ENCODE data around the gene NALCN.

The NALCN gene

DNA sequence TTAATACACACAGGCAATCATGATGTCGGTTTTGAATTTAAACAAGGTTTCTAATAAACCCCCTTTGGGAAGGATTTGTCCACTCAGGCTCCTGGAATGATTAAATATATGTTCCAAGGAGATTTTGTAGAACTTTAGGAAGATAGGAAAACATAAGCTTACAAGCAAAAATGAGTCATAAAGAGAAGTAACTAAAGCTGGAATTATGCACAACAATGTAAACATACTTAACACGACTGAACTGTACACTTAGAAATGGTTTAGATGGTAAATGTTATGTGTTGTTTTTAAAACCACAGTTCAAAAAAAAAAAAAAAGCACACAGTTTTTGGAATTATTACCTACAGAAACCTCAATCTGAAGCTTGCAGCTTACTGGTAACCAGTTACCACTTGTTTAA lies 304.4 kb downstream of the NALCN start:
- DNase-seq = no peak

DNA sequence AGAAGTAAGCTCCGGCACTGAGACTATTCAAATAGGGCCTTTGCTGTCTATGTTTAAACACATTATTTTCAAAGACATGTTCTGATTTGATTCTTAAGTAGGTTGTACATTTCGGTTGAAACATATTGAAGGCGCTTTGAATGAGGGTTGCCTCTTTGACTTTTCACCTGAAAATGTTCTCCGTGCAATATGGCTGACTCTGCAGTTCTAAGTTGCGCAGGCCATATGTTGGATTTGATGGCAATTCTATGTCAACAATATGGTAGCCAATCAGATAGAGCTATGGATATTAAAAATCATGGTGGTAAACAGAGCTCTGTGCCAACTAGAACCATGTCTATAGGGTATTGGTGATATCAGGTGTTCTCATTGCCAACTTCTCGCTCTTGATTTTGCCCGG lies 307.3 kb downstream of the NALCN start:
- DNase-seq = no peak

DNA sequence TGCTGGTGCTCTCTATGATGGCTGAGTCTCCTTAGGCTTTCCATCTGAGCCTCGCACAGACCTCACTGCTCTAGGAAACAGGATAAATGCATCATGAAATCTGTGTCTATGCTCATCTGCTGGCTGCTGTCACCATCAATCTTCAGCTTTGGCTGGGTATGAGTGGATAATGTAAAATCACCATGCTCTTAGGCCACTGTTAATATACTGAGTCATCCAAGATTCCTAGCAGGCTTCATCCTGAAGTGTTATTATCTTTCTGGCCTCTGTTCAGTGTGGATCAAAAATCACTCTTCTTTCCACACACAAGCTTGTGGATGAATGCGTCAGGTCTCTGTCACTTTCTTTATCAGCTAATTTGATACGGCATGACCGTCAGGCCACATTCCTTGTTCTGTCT lies 317.4 kb downstream of the NALCN start:
- no peak for DNase-seq

DNA sequence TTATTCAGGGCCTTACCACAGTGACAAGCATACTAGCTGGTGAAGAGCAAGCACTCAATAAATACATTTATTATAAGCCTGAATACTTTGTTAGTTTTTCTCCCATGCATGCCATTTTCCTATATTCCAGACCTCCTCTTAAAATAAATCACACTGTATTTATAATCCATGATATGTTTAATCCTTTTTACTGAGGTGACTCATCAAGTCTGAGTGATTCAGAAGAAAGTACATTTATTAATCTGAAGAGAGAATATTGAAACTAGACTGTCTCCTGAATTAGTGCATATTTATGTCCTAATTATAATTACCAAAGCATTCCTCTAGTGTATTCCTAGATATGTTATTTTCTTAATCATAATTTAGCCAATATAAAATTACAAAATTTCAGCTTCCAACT lies 323.3 kb downstream of the NALCN start:
- DNase-seq = no peak

DNA sequence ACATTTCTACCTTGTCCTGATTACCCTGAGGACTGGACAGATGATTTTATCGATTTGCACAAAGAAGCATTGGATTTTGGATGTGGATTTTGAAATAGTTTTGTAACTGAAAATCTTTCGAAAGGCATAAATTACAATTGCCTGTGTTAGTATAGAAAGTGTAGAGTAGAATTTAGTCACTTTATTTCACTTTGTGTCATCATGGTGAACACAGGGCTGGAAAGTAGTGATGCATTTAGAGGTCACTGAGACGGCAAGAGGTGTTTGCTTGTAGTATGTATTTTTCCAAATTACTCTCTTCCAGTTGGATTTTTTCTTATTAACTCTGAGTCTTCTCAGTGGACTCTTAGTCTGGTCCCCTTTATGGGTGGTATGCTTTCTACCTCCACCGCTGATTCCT lies 326.0 kb downstream of the NALCN start:
- no peak for DNase-seq

DNA sequence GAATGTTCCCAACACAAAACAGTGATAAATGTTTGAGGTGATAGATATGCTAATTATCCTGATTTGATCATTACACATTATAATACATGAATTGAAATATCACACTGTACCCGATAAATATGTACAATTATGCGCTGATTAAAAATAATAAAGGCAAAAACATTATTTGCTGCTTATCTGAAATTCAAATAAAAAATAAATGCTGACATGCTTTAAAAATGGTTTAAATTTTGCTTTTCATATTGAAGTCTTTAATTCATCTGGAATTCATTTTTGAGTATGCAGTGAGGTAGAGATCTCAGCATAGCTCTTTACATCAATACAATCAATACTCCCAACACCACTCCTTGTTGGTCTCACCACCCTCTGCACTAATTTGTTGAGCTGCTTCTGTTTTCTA lies 330.8 kb downstream of the NALCN start:
- DNase-seq = no peak

DNA sequence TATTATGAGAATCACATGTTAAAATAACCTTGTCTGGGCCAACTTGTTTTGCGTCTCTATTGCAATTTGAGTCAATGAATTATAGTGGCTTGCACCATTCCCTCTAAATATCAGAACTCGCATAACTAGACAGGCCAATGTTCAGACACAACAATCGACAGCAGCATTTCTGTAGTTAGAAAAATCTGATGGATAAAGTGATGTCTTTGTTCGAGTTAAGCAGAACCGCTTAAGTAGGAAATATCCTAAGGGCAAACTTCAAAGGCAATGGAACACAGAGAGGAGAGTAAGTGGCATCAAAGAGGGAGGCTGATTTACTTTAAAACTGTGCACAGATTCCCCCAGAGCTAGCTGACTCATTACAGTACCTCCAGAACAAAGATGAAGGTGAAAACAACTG lies 333.9 kb downstream of the NALCN start:
- no peak for DNase-seq

DNA sequence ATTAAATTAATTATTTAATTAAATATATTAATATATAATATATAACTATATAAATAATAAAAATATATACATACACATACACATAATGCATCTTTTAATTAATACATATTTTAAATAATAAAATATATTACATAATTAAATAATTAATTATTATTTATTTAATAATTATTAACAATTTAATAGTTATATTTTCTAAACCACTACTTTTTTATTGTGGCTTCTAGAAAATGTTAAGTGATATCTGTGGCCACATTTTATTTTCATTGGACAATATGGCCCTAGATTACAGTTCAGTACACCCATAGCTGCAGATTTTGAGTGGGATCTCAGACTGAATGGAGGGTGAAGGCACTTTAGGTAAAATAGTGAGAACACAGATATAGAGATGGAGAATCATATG lies 335.7 kb downstream of the NALCN start:
- DNase-seq = no peak

DNA sequence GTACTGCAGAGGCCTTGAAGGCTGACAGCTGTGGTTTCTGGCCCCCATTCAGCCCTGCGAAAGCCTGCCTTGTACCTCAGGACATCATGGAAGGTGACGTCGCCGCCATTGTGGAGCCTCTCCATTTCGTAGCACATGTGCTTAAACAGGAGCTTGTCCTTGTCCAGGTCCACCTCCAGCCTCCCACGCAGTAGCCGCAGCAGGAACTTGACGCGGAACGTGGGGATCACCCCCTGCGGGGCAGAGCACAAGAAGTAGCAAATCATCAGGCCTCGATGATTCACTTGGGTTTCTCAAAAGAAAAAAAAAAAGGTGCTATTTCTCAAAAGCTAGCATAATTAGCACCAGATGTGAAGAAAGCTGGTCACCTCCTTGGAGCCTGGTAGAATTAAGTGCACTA lies 351.0 kb downstream of the NALCN start:
- no peak for DNase-seq

DNA sequence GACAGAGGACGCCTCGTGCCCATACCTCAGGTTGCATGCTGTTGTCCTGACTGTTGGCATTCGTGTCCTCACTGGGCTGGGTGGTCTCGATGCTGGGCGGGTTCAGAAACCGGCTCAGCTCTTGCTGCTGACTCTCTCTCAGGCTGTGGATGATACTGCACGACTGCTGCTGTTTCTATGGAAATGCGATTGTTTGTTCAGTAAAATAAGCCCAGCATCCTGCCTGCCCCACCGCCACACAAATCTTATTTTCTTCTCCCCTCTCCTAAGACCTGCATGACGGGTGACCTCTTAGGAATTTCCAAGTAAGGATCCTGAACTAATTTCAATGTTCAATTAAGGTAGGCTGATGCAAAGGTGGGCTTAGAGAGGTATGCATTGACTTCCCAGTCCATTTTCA lies 356.5 kb downstream of the NALCN start:
- no peak for DNase-seq

DNA sequence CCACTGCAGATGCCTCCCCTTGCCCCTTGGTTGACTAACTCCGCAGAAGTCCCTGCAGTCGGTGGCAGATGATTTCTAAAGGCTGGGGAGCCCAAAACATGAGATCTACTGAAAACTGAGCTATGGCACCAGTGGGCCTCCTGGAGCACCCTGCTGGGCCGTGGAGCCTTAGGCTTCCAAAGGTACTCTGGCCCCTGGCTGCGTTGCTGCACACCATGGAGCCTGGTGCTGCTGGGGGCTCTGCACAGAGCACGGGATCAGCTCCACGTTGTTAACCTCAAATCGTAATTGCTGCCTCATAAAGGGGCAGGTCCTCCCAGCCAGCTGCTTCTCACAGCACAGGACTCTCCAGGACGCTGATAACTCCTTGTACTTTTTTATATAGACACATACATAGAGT lies 357.5 kb downstream of the NALCN start:
- no peak for DNase-seq

DNA sequence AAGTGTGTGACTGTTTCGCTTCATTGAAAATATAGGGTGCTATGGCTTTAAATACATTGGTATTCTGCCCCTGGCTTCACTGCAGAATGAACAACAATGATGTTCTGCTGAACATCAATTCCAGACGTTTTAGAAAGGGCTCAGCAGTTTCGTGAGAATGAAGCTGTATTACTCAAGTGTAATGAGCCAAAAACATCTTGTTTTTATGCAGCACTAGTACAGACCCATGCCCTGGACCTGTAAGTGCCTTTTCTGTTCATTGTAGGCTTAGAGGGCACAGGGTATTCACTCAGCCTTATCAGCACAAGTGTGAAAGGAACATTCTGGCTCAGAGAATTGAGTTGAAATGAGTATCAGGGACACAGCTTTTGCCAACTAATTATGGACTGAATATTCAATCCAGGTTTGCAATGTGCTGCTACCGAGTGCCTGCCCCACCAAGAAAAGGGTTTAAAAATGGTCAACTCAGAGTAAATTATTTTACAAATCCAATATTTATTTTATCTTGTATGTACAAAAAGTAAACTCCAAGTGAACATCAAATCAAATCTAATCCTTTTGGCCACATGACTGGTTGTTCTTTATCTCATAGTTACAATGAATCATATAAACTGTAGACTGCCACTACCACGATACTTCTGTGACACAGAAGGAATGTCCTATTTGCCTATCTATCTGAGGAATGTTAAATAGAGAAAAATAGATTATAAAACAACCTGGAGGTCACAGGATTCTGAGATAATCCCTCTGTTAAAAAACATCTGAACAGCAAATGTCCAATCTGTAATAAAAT lies 362.8 kb downstream of the NALCN start:
- DNase-seq = no peak

DNA sequence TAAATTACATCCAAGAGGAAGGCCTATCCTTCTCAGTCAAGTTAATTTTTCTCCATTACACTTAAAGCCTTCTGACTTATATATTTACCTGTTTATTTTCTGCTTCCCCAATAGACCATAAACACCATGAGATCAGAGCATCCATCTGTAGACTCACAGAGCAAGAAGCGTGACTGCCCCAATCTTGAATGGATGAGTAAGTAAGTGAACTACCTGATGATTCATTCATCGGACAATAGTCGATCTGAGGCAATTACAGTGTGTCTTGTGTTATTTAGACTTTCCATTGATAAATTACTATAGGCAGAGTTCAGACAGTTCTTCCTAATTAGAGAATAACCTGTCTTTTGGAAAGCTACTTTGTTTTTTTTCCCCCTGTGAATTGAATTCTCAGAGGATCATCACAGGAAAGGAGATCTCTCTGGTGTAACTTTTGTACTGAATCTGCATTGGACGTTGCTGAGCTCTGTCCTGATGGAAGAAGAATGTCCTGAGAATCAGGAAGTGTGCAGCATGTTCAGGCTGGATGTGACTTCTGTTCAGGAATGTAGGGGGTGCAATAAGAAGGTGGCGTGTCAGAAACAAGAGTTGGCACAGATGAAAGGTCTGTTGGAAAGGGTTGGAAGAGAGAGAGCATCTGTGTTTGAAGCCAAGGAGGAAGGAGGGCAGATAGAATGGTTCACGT lies 367.0 kb downstream of the NALCN start:
- no peak for DNase-seq

DNA sequence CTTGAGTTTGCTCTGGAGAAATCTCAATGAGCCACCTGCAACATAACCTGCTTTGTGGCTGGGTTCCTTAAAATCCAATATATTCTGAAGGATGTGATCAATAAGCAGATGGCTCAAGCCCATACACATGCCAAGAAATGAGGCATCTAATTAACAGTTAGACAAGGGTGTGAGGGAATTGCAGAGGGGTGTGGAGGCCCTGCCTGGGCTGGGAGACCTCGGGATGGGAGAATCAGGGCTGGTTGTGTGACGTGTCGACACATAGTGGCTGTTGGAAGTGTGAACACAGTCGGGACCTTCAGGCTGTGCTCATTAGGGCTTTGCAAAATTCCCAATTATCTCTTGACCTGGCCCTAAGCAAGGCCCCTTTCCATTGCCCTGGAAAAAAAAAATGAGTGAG lies 379.8 kb downstream of the NALCN start:
- DNase-seq = no peak

DNA sequence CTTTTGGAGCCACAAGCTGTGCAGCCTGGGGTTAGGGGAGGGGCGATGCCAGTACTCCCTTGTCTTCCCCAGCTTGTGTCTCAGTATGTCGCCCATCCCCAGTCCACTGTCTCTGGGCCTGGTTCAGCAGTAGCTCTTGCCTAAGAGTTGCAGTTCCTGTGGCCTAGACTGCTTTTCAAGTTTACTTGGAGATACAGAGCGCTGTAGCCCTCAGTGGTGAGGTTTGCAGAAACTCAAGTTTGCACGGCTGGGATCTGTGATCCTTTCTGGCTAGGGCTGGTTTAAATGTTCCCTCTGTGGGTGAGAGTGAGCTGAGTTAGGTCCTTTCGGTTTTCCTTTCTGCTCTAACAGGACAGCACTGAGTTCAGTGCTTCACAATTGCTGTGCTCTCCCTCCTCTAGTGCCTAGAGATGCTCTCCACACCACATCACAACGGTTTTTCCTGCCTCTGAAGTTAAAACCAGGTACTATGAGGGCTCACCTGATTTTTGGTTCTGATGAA lies 381.1 kb downstream of the NALCN start:
- DNase-seq = no peak

DNA sequence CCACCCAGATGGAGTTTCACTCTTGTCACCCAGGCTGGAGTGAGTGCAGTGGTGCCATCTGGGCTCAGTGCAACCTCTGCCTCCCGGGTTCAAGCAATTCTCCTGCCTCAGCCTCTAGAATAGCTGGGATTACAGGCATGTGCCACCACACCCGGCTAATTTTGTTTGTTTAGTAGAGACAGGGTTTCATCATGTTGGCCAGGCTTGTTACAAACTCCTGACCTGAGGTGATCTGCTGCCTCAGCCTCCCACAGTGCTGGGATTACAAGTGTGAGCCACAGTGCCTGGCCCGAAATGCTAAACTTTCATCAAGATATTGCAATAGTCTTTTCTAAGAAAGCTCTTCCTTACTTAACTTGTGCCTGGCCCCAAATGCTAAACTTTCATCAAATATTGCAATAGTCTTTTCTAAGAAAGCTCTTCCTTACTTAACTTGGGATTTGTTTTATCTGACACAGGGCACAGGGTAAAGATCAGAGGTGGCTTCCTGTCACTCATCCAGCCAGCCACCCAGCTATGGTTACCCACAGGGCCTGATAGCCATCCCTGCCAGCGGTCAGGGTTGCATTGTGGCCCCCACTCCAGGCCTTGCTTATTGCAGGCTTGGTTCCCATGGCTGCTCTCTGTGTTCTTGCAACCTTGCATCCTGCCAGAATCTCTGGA lies 389.4 kb downstream of the NALCN start:
- DNase-seq = no peak

DNA sequence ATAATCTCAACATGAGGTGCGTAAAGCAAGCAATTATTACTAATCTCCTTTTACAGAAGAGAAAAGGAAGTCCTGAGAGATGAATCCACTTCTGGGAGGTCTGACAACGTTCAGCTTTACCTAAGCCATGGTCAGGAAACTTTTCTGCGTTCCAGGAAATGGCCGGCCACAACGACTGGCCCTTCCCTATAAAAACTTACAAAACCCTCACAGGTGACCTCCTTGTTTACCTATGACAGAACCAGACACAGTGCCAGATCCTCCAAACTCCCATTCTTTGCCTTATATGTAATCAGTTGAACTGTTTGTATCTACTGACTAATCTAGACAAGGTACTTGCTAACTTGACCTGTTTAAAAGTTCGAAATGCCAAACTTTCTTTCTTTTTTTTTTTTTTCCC lies 390.0 kb downstream of the NALCN start:
- no peak for DNase-seq

DNA sequence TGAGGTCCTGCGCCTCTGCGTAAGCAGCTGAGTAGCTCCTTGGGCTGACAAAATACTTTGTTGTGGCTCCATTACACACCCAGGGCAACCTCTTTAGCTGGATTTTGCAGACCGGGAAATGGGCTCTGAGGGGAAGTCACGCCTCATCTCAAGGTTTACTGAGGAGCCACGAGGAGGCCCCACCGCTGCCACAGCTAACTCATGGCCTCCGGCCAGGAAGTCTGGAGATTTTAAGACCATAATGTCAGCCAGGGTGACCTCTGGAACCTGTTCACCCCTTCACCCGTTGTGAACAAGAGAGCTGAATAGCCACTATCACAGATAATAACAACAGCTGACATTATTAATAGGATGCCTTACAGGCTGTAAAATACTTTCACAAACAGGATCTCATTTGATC lies 390.4 kb downstream of the NALCN start:
- DNase-seq = no peak

DNA sequence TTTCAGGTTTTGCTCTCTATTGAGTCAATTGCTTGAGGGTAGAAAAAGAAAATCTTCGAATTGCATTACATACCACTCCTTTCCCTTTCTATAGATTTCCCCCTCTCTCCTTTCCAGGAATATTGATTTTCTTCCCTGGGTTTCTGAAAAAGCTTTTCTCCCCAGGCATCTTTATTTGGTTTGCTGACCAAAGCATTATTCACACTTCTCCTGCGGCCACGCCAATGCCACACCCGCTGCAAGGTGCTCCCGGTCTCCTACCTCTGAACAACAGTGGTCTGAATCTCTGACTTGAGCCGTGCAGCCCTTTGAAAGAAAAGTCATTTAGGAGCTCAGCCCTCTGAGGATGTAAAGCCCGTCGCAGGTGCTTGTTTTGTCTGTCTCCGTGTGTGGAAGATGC lies 390.8 kb downstream of the NALCN start:
- no peak for DNase-seq

DNA sequence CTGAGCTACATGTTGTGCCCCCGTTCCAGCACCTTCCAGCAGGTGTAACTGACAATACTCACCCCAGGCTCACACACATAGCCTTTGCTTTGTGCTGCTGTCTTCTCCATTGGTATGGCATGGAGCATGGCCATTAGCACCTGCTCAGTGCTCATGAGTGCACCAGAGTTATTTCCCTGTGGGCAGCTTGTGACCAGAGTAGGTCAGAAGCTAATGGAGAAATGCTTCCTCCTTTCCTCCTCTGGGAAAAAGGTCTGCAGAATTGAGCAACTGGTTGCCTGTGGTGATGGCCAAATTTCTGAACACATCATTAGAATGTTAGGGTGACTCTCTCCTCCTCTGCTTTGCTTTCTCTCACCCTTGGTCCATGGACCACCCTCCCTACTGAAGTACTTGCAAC lies 397.2 kb downstream of the NALCN start:
- no peak for DNase-seq

DNA sequence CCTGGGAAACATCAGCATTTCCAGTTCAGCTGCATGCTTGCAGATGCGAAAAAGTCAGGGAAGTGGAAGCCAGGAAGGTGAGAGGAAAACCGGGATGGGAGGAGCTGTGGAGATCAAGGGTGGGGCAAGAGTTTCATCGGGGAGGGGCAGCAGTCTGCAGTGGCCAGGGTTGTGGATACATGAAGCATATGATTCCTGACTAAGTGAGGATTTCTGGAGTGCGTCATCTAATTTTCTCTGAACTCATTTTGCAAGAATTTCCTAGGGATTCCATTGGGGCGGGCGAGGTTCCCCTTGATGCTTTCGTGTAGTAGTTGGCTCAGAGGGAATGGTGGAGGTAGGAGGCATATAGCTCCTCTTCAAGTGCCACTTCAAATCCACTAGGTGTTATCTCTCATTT lies 397.6 kb downstream of the NALCN start:
- DNase-seq = no peak

DNA sequence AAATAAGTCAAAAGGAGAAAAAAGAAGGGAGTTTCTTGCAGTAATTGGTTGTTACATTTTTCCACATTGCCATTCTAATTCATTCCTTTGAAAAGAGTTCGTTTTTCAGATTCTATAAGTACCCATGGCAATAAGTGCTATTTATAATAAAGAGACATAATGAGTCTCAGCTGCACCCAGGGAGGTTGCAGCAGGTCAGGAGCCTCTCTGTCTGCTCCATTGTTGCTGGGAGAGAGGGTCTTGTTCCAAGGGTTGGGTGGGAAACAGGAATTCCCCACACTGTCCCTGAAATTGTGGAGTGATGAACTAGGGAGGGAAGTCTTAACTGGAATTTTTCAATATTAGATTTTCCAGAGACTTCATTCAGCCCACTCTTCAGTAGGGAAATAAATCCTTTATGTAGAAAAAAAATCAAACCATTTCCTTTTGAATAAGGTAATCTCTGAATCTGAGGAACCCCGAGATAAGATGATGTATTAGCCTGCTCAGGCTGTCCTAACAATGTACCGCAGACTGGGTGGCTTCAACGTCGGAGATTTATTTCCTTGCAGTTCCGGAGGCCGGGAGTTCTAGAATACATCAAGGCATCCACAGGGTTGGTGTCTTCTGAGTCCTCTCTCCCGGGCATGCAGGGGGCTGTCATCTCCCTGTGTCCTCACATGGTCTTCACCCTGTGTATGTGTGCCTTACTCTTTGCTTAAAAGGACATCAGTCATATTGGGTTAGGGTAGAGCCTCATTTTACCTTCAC lies 399.0 kb downstream of the NALCN start:
- DNase-seq = no peak

DNA sequence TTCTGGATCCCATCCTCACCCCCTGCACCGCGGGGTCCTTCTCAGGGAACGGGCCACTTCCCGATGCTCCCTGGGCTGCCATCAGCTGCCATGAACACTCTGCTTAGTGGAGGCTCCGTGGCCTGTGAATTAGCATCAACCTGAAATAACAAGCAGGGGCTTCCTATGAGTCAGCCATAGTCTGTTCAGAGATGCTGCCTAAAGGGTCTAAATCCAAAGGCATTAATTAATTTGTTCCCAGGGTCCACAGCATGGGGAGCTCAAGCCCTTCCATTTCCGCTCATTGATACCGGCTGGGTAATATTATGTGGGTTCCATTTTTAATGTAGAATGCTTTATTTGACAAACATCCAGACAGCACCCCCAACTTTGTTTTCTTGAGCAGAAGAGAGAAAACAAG lies 399.8 kb downstream of the NALCN start:
- DNase-seq = no peak

All from stimulated activated CD4-positive, alpha-beta T cell treated with anti-CD3 and anti-CD28 coated beads, Interleukin-4, amount 100 ng/mL, for 24 hours (primary cell).